Natural killer cell (primary cell): ENCODE results near the gene GLYATL1. TPM values are rescaled to one million over a fixed set of nuclear protein-coding genes. Genes with fewer than 3 reads are reported as not detected.

Source experiments
- ATAC-seq, 3 donors: fragments of 150-1000 bp in 2 of 3; fragments of 200-7000 bp in 1 of 3; cut with Tn5 transposase; 1 replicate in 1 of 3; 2 replicates in 2 of 3; pipeline ENCODE4 v1.10.0; 2021; ENCODE audit warnings: mild to moderate bottlenecking in 2 of 3, moderate library complexity in 2 of 3
- DNase-seq, 2 donors: peaks; one replicate each; pipeline versions ENCODE4 v3.0.0 to v3.0.0-alpha.2; 2013 to 2021; ENCODE audit warnings: mixed read lengths in 1 of 2
- H3K27ac ChIP-seq: one replicate; pipeline ENCODE4 v1.5.1; 2013; ENCODE audit warnings: mild to moderate bottlenecking, low read length
- H3K27me3 ChIP-seq: one replicate; pipeline ENCODE4 v1.6.1; 2013; ENCODE audit warnings: low read length; ENCODE audit not compliant: control insufficient read depth, insufficient read depth
- H3K36me3 ChIP-seq: one replicate; pipeline ENCODE4 v1.6.1; 2013; ENCODE audit warnings: low read length; ENCODE audit not compliant: control insufficient read depth, insufficient read depth
- H3K4me1 ChIP-seq: one replicate; pipeline ENCODE4 v1.6.1; 2013; ENCODE audit warnings: low read length; ENCODE audit not compliant: control insufficient read depth, insufficient read depth
- H3K4me3 ChIP-seq: one replicate; pipeline ENCODE4 v1.5.1; 2013; ENCODE audit warnings: low read length
- H3K9me3 ChIP-seq: one replicate; pipeline ENCODE4 v1.6.1; 2013; ENCODE audit warnings: low read length; ENCODE audit not compliant: control insufficient read depth, insufficient read depth
- H3K27ac Mint-ChIP-seq, 2 donors: one replicate each; pipeline ENCODE4 v1.8.0; 2022; ENCODE audit warnings: mild to moderate bottlenecking in 2 of 2, mixed read lengths in 2 of 2, moderate library complexity in 1 of 2
- H3K27me3 Mint-ChIP-seq, 2 donors: one replicate each; pipeline ENCODE4 v1.8.0; 2022; ENCODE audit warnings: low read depth in 2 of 2, mixed read lengths in 2 of 2
- H3K36me3 Mint-ChIP-seq: one replicate; pipeline ENCODE4 v1.8.0; 2022; ENCODE audit warnings: mixed read lengths
- H3K4me1 Mint-ChIP-seq, 2 donors: one replicate each; pipeline ENCODE4 v1.8.0; 2022; ENCODE audit warnings: mixed read lengths in 2 of 2
- H3K4me3 Mint-ChIP-seq: one replicate; pipeline ENCODE4 v1.8.0; 2022; ENCODE audit warnings: mild to moderate bottlenecking, moderate library complexity, mixed read lengths
- H3K9me3 Mint-ChIP-seq, 2 donors: one replicate each; pipeline ENCODE4 v1.8.0; 2022; ENCODE audit warnings: mixed read lengths in 2 of 2
- CTCF ChIP-seq: fragments of 200-600 bp; IDR thresholded peaks from one replicate; pipeline ENCODE4 v1.8.0; 2022; ENCODE audit warnings: antibody characterized with exemption
- WGBS: methylation state at CpG from one replicate; pipeline ENCODE4 v1.1.7; 2013; ENCODE audit warnings: missing lambda C conversion rate; ENCODE audit not compliant: insufficient coverage; 5-methylcytosine and 5-hydroxymethylcytosine counted together
- intact Hi-C: fragments of 100-400 bp; cut with micrococcal nuclease; formaldehyde crosslinking; loops from one replicate; pipeline ENCODE4 v1.14.2; 2022
- total RNA-seq, 4 donors: library from RNA; stranded (reverse); fragments of 120-200 nt in 1 of 4; gene quantifications; one replicate each; pipeline versions ENCODE4 v1.2.3 to v1.2.4, GENCODE V29; 2013 to 2022

The GLYATL1 gene
- total RNA-seq, 3 donors from 2014 or later (not counting 1 experiment from before 2014, with no cell fraction given) = not detected

GRCh38 chr11:58945663-58946062 is 6.4 kb downstream of the GLYATL1 start:
- no peak overlapping the region for H3K4me3 Mint-ChIP-seq
- peaks cover 6 to 7% of the 10 kb centered on the region in 2 donors for H3K27me3 Mint-ChIP-seq
- no peaks in the 10 kb centered on the region for H3K36me3 Mint-ChIP-seq

GRCh38 chr11:58949184-58949583 is 9.9 kb downstream of the GLYATL1 start:
- 67% methylated on average over 1 of the region's 3 CpGs for WGBS
- no peak for ATAC-seq

More at GRCh38 chr11:58945663-58946062, 6.4 kb downstream of the GLYATL1 start:
- Histone ChIP-seq H3K4me3 (no peak overlapping the region), H3K36me3 (no peaks in the 10 kb centered on the region), H3K9me3 (no peaks in the 10 kb centered on the region), H3K27ac (no peak overlapping the region), H3K4me1 (no peaks in the 10 kb centered on the region), H3K27me3 (no peaks in the 10 kb centered on the region)
- ATAC-seq (no peak), DNase-seq (no peak)
- no peak for TF ChIP-seq CTCF
- H3K4me1 Mint-ChIP-seq = no peaks in the 10 kb centered on the region
- intact Hi-C loops = no loop called here
- no peaks in the 10 kb centered on the region for H3K9me3 Mint-ChIP-seq
- no peak overlapping the region for H3K27ac Mint-ChIP-seq

GRCh38 chr11:58957922-58958321 is 18.6 kb downstream of the GLYATL1 start:
- Mint-ChIP-seq H3K4me3 (no peak overlapping the region), H3K4me1 (no peaks in the 10 kb centered on the region)
- ATAC-seq = no peak

More at GRCh38 chr11:58949184-58949583, 9.9 kb downstream of the GLYATL1 start:
- H3K4me1 ChIP-seq = no peaks in the 10 kb centered on the region
- no peak for DNase-seq
- Mint-ChIP-seq H3K4me3 (no peak overlapping the region), H3K9me3 (no peaks in the 10 kb centered on the region), H3K27me3 (peaks cover 4 to 10% of the 10 kb centered on the region in 2 donors), H3K27ac (no peak overlapping the region), H3K4me1 (no peaks in the 10 kb centered on the region), H3K36me3 (no peaks in the 10 kb centered on the region)
- H3K27me3 ChIP-seq = no peaks in the 10 kb centered on the region
- no peak overlapping the region for H3K27ac ChIP-seq
- H3K9me3 ChIP-seq = no peaks in the 10 kb centered on the region
- no peaks in the 10 kb centered on the region for H3K36me3 ChIP-seq
- intact Hi-C loops = no loop called here
- no peak overlapping the region for H3K4me3 ChIP-seq
- TF ChIP-seq CTCF = no peak

More at GRCh38 chr11:58957922-58958321, 18.6 kb downstream of the GLYATL1 start:
- no peak overlapping the region for H3K4me3 ChIP-seq
- H3K9me3 ChIP-seq = no peaks in the 10 kb centered on the region
- Mint-ChIP-seq H3K27ac (no peak overlapping the region), H3K9me3 (no peaks in the 10 kb centered on the region), H3K27me3 (peaks cover 3 to 10% of the 10 kb centered on the region in 2 donors), H3K36me3 (no peaks in the 10 kb centered on the region)
- no peaks in the 10 kb centered on the region for H3K4me1 ChIP-seq
- intact Hi-C loops = loop anchor here (5.0 kb wide), 1 partner anchor 179 kb away; no protein-coding TSS in a partner anchor
- DNase-seq = no peak
- H3K36me3 ChIP-seq = no peaks in the 10 kb centered on the region
- H3K27me3 ChIP-seq = no peaks in the 10 kb centered on the region
- TF ChIP-seq CTCF = no peak
- no peak overlapping the region for H3K27ac ChIP-seq
- whole genome bisulfite sequencing = 83% methylated on average over 2 of the region's 5 CpGs
